Medulla oblongata (tissue), 1 donor: ENCODE results near the gene SPRR1A.

Source experiments
- DNase-seq: peaks from one replicate; pipeline ENCODE4 v3.0.0-alpha.2; 2015; ENCODE audit errors: extremely low spot score

SPRR1A gene, protein sequence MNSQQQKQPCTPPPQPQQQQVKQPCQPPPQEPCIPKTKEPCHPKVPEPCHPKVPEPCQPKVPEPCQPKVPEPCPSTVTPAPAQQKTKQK

GRCh38 chr1:152983743-152984142, at the start of gene SPRR1A:
Gene SPRR1A (plus strand): TSS chr1:152984081. CDS start chr1:152985231, 1,150 bp downstream.
- no peak for DNase-seq

DNA sequence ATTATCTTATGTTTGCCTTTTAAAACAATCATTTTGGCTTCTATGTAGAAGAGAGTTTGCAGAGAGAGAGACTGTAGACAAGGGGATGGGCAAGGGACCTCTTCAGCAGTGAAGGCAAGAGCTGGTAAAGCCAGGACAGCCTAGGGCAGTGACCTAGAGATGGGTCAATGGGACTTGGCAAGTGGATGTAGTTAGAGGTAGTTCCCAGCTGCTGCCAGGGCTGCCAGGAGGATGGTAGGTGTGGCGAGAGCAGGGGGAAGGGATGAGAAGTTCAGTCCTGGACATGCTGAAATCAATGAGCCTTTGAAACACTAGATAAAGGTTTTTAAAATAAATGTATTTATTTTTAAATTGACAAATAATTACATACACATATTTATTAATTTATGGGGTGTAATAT, 43.3 kb upstream of the SPRR1A start:
- DNase-seq: no peak

DNA sequence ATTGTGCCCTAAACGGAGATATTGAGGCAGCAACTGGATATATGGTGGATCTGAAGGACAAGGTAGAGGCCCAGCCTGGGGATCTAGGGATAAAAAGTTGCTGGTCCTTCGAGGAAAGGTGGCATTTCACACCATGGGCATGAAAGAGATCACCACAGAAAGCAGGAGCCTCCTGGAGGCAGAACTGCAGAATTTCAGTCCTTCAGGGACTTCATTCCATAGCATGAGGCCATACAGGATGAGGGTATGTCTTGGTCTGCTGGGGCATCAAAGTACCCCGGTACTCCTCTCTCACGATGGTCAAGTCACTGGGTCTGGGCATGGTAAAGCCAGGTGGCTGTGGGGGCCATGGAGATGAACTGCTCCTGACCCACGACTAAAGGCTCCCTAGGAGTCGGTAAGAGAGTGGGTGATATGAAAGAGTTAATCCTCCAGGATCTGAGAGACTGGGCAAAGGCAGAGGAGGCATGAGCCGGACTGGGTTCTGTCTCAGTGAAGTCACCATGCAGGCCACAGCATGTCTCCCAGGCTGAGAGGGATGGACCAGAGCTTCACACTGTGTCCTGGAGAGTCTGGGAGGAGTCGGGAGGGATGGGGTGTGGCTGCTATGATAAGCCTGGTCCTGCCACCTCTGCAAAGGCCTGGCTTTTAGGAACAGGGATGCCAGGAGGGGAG, 42.7 kb upstream of the SPRR1A start:
- DNase-seq: no peak

- no peak for DNase-seq
These were observed 41.7 kb upstream of the SPRR1A start for GRCh38 chr1:152942161-152942560.

DNA sequence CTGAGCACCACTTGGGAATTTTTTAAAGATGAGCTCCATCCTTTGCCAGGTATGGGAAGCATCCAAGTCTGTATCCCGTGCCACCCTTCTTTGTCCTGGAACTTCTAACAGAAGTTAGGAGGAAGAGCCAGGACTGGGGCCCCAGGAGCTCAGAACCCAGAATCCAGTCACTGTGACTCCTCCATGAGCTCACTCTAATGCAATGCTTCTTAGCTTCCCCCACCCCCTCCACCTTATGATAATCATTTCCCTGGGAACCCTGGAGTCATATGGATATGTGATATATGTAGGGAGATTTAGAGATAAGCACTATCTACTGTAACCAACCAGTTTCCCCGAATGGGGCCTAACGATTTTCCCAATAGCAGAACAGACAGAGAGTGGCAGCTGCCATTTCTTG, 37.6 kb upstream of the SPRR1A start:
- no peak for DNase-seq

- no peak for DNase-seq
These were observed 37.1 kb upstream of the SPRR1A start, which contains the start of gene SPRR5 for GRCh38 chr1:152946651-152947256. Gene SPRR5 (plus strand): TSS chr1:152947206. CDS start chr1:152948555, 1,349 bp downstream.

GRCh38 chr1:152951711-152952110, 32.2 kb upstream of the SPRR1A start:
- no peak for DNase-seq

DNA sequence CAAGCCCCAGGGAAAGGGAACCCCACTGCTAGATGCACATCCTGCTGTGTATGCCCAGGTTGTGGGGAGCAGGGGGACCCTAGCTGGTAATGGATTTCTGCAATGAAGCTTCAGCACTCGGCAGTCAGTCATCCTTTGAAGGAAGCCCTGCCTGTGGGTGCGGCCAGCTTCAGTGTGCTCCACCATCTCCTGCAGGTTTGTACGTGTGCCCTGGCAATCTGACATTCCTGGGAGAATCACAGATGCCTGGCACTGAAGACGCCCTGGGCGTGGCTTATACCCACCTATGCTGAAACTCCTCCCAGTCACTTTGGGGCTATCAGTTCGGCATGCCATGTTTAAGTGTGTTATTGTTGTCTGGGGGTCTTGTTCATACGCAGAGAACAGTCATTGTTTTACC, 30.1 kb upstream of the SPRR1A start:
- no peak for DNase-seq

GRCh38 chr1:152954436-152954835, 29.4 kb upstream of the SPRR1A start:
- no peak for DNase-seq

- no peak for DNase-seq
These were observed 26.3 kb upstream of the SPRR1A start for GRCh38 chr1:152957561-152957960.

GRCh38 chr1:152959273-152959672, 24.6 kb upstream of the SPRR1A start:
- no peak for DNase-seq

DNA sequence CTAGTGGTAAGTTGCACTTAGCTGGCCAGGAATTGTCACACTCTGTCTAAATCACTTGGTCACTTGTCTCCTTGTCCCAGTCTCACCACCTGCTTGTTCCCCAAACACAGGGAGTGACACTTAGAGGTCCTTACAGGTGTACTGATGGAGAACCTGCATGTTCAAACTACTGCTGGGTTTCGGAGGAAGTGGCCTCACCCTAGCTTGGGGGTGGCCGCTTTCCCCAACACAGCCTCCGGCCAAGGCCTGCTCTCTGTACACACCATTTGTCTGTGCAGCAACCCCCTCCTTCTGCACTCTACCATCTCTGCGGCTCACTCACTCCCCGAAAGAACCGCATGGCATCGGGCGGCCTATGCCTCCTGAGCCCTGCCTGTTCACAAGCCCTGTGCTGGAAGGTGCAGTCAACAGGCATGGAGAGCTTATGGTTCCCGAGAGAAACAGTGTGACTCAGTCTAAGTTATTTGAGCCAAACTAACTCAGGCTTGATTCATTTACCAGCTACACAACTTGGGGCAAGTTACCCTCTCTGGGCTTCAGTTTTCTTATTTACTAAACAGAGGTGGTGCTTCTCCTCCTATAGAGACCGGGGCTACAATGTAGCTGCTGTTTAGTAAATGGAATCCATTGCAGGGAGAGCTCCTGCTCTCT, 24.0 kb upstream of the SPRR1A start:
- no peak for DNase-seq

DNA sequence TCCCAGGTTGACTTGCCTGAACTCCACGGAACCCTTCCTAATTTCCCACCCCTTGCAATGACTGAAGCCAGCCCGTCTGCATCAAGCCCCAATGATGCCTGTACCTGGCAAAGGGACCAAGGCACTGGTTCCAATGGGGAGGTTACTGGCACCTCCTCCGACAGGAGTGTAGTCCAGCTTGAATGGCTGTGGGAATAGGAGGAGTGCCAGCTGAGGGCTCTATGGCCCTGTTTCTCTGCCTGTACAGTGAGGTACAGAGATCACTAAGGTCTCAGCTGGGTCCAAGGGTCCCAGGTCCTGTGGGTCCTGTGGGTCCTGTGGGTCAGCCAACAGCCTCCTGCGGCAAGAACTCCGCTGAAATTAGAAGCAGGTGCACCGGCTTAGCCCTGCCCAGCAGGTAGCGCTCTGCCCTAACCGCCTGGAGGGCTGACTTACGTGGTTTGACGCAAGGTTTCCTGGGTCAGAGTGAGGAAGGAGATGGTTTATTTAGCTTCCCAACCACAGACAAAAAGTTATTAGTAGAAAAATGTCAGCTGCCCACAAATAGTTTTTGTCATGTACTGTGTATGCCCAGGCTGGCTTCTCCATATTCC, 23.3 kb upstream of the SPRR1A start:
- DNase-seq: no peak

DNA sequence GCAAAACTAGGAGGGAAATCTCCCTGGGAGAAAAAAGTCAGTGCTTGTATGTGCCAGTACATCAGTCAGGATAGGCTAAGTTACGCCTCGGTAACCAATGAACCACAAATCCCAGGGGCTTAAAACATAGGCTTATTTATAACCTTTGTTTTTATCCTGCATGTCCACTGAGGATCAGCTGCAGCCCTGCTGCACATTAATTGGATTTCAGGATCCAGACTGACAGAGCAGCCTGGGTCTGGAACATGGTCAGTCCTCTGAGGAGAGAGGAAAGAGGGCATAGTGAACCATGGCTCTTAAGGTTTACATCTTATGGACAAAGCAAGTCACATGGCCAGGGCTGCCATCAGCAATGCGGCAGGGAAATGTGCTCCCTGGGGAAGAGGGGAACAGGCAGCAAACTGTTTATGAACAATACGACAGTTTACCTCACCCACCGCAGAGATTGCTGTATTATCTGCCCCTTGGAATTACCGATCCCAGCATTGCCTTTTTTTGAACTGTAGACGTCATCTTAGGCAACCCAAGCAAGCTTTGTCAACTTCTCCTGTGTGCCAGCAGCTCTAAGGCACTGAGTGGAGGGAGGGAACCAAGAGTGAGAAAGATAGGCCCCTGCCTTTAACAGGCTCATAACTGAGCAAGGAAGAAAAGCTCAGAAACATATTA, 22.5 kb upstream of the SPRR1A start:
- DNase-seq: no peak

DNA sequence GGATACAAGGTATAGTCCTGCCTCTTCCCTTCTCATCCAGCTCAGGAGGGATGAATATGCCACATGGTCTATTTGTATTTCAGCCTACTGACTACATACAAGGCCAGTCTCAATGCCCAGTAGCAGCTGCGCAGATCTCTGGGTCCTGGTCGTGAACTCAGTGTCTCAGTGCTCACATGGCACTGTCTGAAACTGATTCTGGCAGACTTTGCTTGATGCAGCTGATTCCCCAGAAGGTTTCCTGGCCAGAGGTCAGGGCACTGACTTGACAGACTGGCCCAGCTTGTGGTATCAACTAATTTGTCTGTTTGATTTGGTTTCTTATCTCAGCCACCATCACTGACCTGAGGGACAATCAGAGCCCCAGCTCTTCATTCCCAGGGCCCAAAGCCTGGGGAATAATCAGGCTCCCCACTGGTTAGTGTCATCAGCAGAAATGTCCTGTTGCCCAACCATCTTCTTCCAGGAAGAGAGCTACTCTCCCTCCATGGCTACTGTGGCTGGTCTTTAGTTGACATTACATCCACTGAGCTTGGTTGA, 20.9 kb upstream of the SPRR1A start:
- DNase-seq: no peak

DNA sequence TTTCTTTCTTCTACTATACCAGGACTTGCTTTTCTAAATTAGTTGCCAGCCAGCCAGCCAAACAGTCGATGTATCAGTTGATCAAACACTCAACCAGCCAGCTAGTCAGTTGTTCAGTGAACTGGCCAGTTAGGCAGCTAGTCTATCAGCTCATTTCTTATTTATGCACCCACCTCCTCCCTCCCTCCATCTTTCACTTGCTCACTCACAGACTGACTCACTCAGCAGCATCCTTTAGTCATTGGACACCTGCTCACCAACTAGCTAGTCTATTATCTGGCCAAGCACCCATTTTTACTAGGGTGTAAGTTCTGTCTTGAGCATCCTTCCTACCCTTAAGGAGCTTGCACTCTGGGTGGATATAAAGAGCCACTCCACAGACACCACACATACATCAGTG, 19.3 kb upstream of the SPRR1A start:
- no peak for DNase-seq

- DNase-seq: no peak
These were observed 18.0 kb upstream of the SPRR1A start for GRCh38 chr1:152965853-152966252.

DNA sequence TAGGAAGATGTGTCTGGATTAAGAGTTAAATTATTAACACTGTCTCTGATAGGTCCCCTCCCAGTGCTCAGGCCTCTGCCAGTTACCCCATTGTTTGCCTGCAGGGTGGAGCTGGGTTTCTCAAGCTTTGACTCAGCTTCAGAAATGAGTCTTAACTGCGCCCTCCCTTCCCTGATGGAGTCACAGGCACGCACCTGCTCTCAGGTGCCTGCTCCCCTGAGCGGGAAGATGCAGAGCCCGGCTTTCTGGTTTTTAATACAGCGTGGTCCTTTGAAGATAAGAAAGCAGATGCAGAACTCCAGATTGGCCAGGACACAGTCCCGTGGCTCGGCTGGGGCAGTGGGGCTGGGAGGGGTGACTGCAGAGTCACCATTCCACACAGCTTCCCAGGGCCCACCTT, 16.7 kb upstream of the SPRR1A start:
- no peak for DNase-seq

DNA sequence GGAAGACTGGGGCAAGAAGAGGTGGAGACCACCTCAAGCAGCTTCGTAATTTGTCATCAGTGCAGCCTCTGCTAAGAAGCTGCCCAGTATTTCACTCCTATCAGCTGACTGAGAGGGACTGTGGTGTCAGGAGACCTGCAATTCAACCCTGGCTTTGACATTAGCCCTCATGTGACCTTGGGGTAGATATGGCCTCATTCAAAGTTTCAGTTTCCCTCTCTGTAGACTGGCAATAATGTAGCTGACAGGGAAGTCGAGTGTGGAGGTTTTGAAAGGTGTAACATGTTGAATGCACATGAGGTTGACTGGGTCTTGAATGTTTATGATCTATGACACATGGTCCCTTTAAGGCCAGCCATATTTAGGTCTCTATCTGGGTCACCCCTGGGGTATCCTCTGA, 15.6 kb upstream of the SPRR1A start:
- no peak for DNase-seq

DNA sequence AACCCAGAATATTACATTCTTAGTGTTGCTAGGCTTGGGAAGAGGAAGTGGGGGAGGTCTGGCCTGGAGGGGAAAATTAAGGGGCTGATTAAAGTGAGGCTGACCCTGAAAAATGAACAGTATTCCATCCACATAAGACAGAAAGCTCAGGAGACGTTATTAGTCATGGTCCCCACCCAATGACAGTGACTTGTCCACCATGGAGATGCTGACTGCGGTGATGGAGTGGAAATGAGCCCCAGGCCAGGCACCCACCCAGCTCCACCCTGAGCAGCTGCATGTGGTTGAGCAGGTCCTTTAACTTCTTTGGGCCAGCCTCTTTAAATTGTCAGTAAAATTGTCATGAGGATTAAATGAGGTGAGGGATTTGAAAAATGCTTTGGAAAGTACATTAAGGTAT, 14.8 kb upstream of the SPRR1A start:
- no peak for DNase-seq

GRCh38 chr1:152970495-152970894, 13.4 kb upstream of the SPRR1A start, which contains the start of gene SPRR4:
Gene SPRR4 (plus strand): TSS chr1:152970648. CDS start chr1:152971891, 1,243 bp downstream.
- no peak for DNase-seq
